Choroid plexus epithelial cell (primary cell): Measurements from ENCODE around the gene SBSN.

Source experiments
- DNase-seq: peaks from one replicate; pipeline ENCODE4 v3.0.0-alpha.2; 2010; ENCODE audit warnings: low read depth
- H3K4me3 ChIP-seq: 2 replicates; pipeline ENCODE4 v1.5.1; 2011; ENCODE audit warnings: low read depth, mild to moderate bottlenecking, control low read depth, low read length, moderate library complexity
- CTCF ChIP-seq: conservative IDR thresholded peaks from 2 replicates; pipeline ENCODE4 v1.5.1; 2011; ENCODE audit warnings: low read depth, mild to moderate bottlenecking, control low read depth, inconsistent platforms, low read length, moderate library complexity

SBSN gene

GRCh38 chr19:35545855-35546381 lies 17.8 kb upstream of the SBSN start:
- TF ChIP-seq CTCF, result no peak
- H3K4me3 ChIP-seq, result peak overlapping the region; percentile 92
- peak; percentile 18 for DNase-seq

- peak; percentile 86 for DNase-seq
- TF ChIP-seq CTCF, result no peak
Measured at GRCh38 chr19:35545001-35545854, 17.1 kb upstream of the SBSN start, which contains the start of gene TMEM147. TMEM147 (plus strand) TSS chr19:35545626; CDS start chr19:35545740, 114 bp downstream.

GRCh38 chr19:35544110-35544802 lies 16.1 kb upstream of the SBSN start:
- no peak for TF ChIP-seq CTCF

More at GRCh38 chr19:35545001-35545854, 17.1 kb upstream of the SBSN start, which contains the start of gene TMEM147:
- peak within 1 kb of the TSS; percentile 92 for H3K4me3 ChIP-seq

GRCh38 chr19:35543280-35544109 lies 15.4 kb upstream of the SBSN start:
- TF ChIP-seq CTCF, result no peak
- no peak overlapping the region for H3K4me3 ChIP-seq
- DNase-seq, result no peak

More at GRCh38 chr19:35544110-35544802, 16.1 kb upstream of the SBSN start:
- DNase-seq, result no peak
- peak overlapping the region; percentile 92 for H3K4me3 ChIP-seq

- no peak for TF ChIP-seq CTCF
- no peak overlapping the region for H3K4me3 ChIP-seq
- DNase-seq, result no peak
Measured at GRCh38 chr19:35542209-35542608, 14.1 kb upstream of the SBSN start.

GRCh38 chr19:35540356-35540927 lies 12.3 kb upstream of the SBSN start:
- DNase-seq, result no peak
- H3K4me3 ChIP-seq, result no peak overlapping the region
- TF ChIP-seq CTCF, result no peak
